IPS-20b (cell line): ENCODE data around the gene FCAR.
"Not testable (repeated sequence)": the region's sequence is repeated elsewhere in the genome, so short reads cannot be mapped to it uniquely, and the experiment has no call there.

Experiments used
- H3K27ac ChIP-seq: one replicate; pipeline ENCODE4 v1.5.1; 2013; ENCODE audit warnings: low read length
- H3K27me3 ChIP-seq: 2 replicates; pipeline ENCODE4 v1.6.1; 2013; ENCODE audit warnings: mild to moderate bottlenecking, low read length, inconsistent platforms; ENCODE audit not compliant: insufficient read depth
- H3K36me3 ChIP-seq: 2 replicates; pipeline ENCODE4 v1.6.1; 2013; ENCODE audit warnings: low read depth, mild to moderate bottlenecking, inconsistent platforms, low read length, moderate library complexity; ENCODE audit not compliant: insufficient read depth
- H3K4me1 ChIP-seq: 2 replicates; pipeline ENCODE4 v1.6.1; 2013; ENCODE audit warnings: mild to moderate bottlenecking, control low read depth, inconsistent platforms, low read length, moderate library complexity; ENCODE audit not compliant: insufficient read depth
- H3K4me3 ChIP-seq: 2 replicates; pipeline ENCODE4 v1.5.1; 2013; ENCODE audit warnings: mild to moderate bottlenecking, low read length, inconsistent platforms
- H3K9ac ChIP-seq: 2 replicates; pipeline ENCODE4 v1.6.1; 2013; ENCODE audit warnings: low read depth, mild to moderate bottlenecking, inconsistent platforms, low read length, moderate library complexity
- H3K9me3 ChIP-seq: 2 replicates; pipeline ENCODE4 v1.6.1; 2013; ENCODE audit warnings: mild to moderate bottlenecking, low read depth, low read length, inconsistent platforms; ENCODE audit not compliant: insufficient read depth

The FCAR gene

DNA sequence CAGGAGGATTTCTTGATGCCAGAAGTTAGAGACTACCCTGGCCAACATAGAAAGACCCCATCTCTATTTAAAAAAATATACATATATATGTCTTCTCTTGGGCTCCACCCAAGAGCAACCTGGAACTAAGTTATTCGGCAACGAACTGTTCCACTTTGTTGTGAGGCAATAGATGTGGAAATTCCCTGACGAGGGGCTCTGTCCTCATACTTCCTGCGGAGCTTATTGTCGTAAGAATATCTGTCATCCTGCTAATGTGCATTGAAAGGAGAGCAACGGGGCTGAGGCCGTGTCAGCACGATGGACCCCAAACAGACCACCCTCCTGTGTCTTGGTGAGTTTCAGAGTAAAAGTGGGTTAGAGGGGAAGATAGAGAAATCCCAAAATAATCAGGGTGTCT is at the start of gene FCAR:
Gene FCAR, plus strand, starts transcription at position 246 of the 400 bp plus-strand sequence. Its CDS starts 55 bp downstream, at position 301.
- H3K9ac ChIP-seq = no peak within 1 kb of the TSS
- H3K4me3 ChIP-seq = no peak within 1 kb of the TSS
- H3K4me1 ChIP-seq = no peaks in the 10 kb centered on the region; the same call in 1 of the 2 replicates
- no peak within 1 kb of the TSS for H3K27ac ChIP-seq
- no peaks in the 10 kb centered on the region for H3K36me3 ChIP-seq
- H3K9me3 ChIP-seq = peaks cover 5% of the 10 kb centered on the region; the same call in 1 of the 2 replicates
- H3K27me3 ChIP-seq = 0 out of 2 replicates have a peak, but pooled peaks cover 6% of the 10 kb centered on the region

GRCh38 chr19:54824416-54824815 is 49.6 kb upstream of the FCAR start:
- not testable (repeated sequence) for H3K27ac ChIP-seq, H3K4me1 ChIP-seq, H3K27me3 ChIP-seq, H3K36me3 ChIP-seq, H3K4me3 ChIP-seq, H3K9ac ChIP-seq
- H3K9me3 ChIP-seq = peaks cover 44% of the 10 kb centered on the region

GRCh38 chr19:54825326-54825725 is 48.7 kb upstream of the FCAR start:
- H3K4me3 ChIP-seq, H3K4me1 ChIP-seq, H3K27me3 ChIP-seq, H3K27ac ChIP-seq, H3K36me3 ChIP-seq, H3K9ac ChIP-seq: not testable (repeated sequence)
- peaks cover 41% of the 10 kb centered on the region for H3K9me3 ChIP-seq

DNA sequence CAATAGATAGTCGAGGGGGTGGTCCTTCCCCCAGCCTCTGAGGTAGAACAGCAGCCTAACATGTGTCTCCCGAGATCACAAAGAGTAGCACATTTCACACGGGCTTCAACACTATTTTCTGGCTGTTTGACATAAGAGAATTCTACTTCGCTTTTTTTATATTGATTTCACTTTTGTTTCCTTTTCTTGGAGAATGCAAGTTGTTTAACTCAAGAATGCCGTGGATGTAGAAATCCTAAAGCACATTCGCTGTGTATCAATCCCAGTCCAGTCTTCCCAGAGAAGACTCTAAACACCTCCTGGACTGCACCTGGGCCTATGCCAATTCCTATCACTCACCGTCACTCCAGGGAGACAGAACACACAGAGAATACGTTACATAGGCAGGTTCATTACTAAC is 46.0 kb upstream of the FCAR start:
- not testable (repeated sequence) for H3K27ac ChIP-seq, H3K36me3 ChIP-seq, H3K4me1 ChIP-seq, H3K4me3 ChIP-seq, H3K27me3 ChIP-seq, H3K9ac ChIP-seq
- peaks cover 42% of the 10 kb centered on the region for H3K9me3 ChIP-seq

GRCh38 chr19:54832496-54832895 is 41.5 kb upstream of the FCAR start, which contains the start of gene KIR2DS4:
TSS of gene KIR2DS4 (plus strand) at chr19:54832676.
- H3K36me3 ChIP-seq, H3K27me3 ChIP-seq, H3K9ac ChIP-seq, H3K4me1 ChIP-seq, H3K4me3 ChIP-seq, H3K27ac ChIP-seq: not testable (repeated sequence)
- H3K9me3 ChIP-seq = peaks cover 67% of the 10 kb centered on the region

- not testable (repeated sequence) for H3K27me3 ChIP-seq, H3K4me3 ChIP-seq, H3K4me1 ChIP-seq, H3K27ac ChIP-seq, H3K36me3 ChIP-seq, H3K9ac ChIP-seq
- H3K9me3 ChIP-seq = peaks cover 69% of the 10 kb centered on the region
Observed at GRCh38 chr19:54835126-54835525, 38.9 kb upstream of the FCAR start.

DNA sequence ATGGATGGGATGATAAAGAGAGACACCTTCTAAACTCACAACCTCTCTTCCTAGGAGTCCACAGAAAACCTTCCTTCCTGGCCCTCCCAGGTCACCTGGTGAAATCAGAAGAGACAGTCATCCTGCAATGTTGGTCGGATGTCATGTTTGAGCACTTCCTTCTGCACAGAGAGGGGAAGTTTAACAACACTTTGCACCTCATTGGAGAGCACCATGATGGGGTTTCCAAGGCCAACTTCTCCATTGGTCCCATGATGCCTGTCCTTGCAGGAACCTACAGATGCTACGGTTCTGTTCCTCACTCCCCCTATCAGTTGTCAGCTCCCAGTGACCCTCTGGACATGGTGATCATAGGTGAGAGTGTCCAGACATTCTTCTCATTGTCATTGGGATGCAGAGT is 36.5 kb upstream of the FCAR start:
- H3K27me3 ChIP-seq, H3K4me3 ChIP-seq, H3K4me1 ChIP-seq, H3K9ac ChIP-seq, H3K36me3 ChIP-seq, H3K27ac ChIP-seq: not testable (repeated sequence)
- peaks cover 54% of the 10 kb centered on the region for H3K9me3 ChIP-seq

- not testable (repeated sequence) for H3K4me1 ChIP-seq, H3K27me3 ChIP-seq, H3K9ac ChIP-seq, H3K4me3 ChIP-seq, H3K36me3 ChIP-seq, H3K27ac ChIP-seq
- peaks cover 28% of the 10 kb centered on the region for H3K9me3 ChIP-seq
Observed at GRCh38 chr19:54843171-54843570, 30.9 kb upstream of the FCAR start.

DNA sequence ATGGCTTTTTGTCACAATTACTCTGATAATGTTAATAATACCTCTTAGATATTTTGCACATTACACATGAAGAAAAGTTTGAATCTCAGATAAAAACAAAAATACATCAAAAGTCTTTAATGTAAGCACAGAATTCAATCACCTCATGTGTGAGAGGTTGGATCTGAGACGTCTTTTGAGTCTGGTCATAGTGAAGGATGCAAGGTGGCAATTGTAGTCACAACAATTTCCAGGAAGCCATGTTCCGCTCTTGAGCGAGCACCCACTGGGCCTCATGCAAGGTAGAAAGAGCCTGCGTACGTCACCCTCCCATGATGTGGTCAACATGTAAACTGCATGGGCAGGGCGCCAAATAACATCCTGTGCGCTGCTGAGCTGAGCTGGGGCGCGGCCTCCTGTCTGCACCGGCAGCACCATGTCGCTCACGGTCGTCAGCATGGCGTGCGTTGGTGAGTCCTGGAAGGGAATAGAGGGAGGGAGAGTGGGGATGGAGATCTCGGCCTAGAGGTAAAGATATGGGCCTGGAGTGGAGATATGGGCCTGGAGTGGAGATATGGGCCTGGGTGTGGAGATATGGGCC is 23.9 kb upstream of the FCAR start, which contains the start of gene KIR3DL2:
Gene KIR3DL2, plus strand, starts transcription at position 383 of the 580 bp plus-strand sequence. Its CDS starts 33 bp downstream, at position 416.
- H3K27ac ChIP-seq, H3K9ac ChIP-seq, H3K36me3 ChIP-seq, H3K4me1 ChIP-seq, H3K27me3 ChIP-seq, H3K4me3 ChIP-seq: not testable (repeated sequence)
- peaks cover 79% of the 10 kb centered on the region for H3K9me3 ChIP-seq

DNA sequence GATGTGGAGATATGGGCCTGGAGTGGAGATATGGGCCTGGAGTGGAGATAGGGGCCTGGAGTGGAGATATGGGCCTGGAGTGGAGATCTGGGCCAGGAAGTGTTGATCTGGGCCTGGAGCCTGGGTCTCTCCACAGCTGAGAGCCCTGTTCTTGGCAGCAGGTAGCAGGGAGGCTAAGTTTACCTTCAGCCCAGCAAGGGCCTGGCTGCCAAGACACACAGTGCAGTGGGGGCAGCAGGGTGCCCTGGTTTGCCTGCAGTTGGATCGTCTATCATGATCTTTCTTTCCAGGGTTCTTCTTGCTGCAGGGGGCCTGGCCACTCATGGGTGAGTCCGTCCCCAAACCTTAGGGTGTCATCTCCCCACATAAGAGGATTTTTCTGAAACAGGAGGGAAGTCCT is 23.1 kb upstream of the FCAR start:
- Histone ChIP-seq H3K4me1 (no peaks in the 10 kb centered on the region), H3K9me3 (peaks cover 81% of the 10 kb centered on the region), H3K36me3 (no peaks in the 10 kb centered on the region), H3K27ac (no peak overlapping the region), H3K27me3 (no peaks in the 10 kb centered on the region), H3K9ac (no peak overlapping the region), H3K4me3 (no peak overlapping the region)

DNA sequence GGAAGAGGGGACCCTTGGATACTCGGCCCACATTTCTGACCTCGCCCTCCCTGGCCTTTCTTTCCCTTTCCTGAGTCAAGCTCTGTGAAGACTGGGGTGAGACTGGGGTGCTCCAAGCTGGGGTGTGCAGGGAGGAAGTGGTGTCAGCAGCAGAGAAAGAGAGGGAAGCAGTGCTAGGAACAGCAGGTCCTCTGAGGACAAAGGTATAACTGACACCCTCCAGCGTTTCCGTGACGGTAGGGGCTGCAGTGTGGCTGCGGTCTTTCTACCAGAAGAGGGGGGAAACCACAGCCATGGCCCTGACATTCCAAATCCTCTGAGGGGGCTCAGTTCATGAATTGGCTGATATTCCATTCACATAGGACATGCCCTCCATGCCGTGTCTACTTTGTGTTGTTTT is 22.7 kb upstream of the FCAR start:
- H3K27ac ChIP-seq = no peak overlapping the region
- H3K4me1 ChIP-seq = no peaks in the 10 kb centered on the region
- H3K36me3 ChIP-seq = no peaks in the 10 kb centered on the region
- H3K27me3 ChIP-seq = no peaks in the 10 kb centered on the region
- H3K9me3 ChIP-seq = peaks cover 81% of the 10 kb centered on the region
- no peak overlapping the region for H3K9ac ChIP-seq
- no peak overlapping the region for H3K4me3 ChIP-seq

- not testable (repeated sequence) for H3K4me1 ChIP-seq, H3K9ac ChIP-seq, H3K27me3 ChIP-seq, H3K27ac ChIP-seq, H3K4me3 ChIP-seq, H3K36me3 ChIP-seq
- H3K9me3 ChIP-seq = peaks cover 74% of the 10 kb centered on the region
Observed at GRCh38 chr19:54855241-54855640, 18.8 kb upstream of the FCAR start.
